Thoracic aorta (tissue), 2 donors: ENCODE results near the gene MT1A. TPM values are rescaled to one million over a fixed set of nuclear protein-coding genes. Genes with fewer than 3 reads are reported as not detected.
"Not testable (repeated sequence)": the region's sequence is repeated elsewhere in the genome, so short reads cannot be mapped to it uniquely, and the experiment has no call there.

ENCODE experiments used
- ATAC-seq: fragments of 150-250 bp; one replicate; pipeline ENCODE4 v1.8.0; 2017; ENCODE audit warnings: low read depth; ENCODE audit not compliant: insufficient number of reproducible peaks, low FRiP score
- DNase-seq: peaks from one replicate; pipeline ENCODE4 v3.0.0-alpha.2; 2020; ENCODE audit warnings: low spot score
- H3K27ac ChIP-seq, 2 donors: fragments of 200-600 bp; sonication (generic); 1 replicate in 1 of 2; 2 replicates in 1 of 2; pipeline ENCODE4 v1.5.1; 2016; ENCODE audit warnings: mild to moderate bottlenecking in 2 of 2, moderate library complexity in 2 of 2
- H3K27me3 ChIP-seq: fragments of 200-600 bp; sonication (generic); replicated peaks from 2 replicates; pipeline ENCODE4 v1.6.0; 2016; ENCODE audit warnings: mild to moderate bottlenecking; ENCODE audit not compliant: insufficient read depth
- H3K36me3 ChIP-seq: fragments of 200-600 bp; sonication (generic); one replicate; pipeline ENCODE4 v1.5.1; 2016
- H3K4me1 ChIP-seq, 2 donors: fragments of 200-600 bp; sonication (generic); 1 replicate in 1 of 2; 2 replicates in 1 of 2; pipeline versions ENCODE4 v1.5.1 to v1.6.0; 2016; ENCODE audit warnings: low read depth in 2 of 2, mild to moderate bottlenecking in 1 of 2; ENCODE audit not compliant: control insufficient read depth in 1 of 2
- H3K4me3 ChIP-seq: fragments of 200-600 bp; sonication (generic); 2 replicates; pipeline ENCODE4 v1.5.1; 2016; ENCODE audit warnings: mild to moderate bottlenecking
- H3K9me3 ChIP-seq: fragments of 200-600 bp; sonication (generic); 2 replicates; pipeline ENCODE4 v1.5.1; 2016
- total RNA-seq, 2 donors: library from RNA; depleted of rRNA; stranded (reverse); fragments of >200 nt; gene quantifications; one replicate each; pipeline versions ENCODE4 v1.1.0 to v1.2.3, GENCODE V29; 2016
- TF ChIP-seq, protein P1 (sequence below): fragments of 200-600 bp; sonication (generic); IDR thresholded peaks from one replicate; pipeline ENCODE4 v1.5.1; 2019; ENCODE audit warnings: antibody characterized with exemption

MT1A gene
- total RNA-seq, 2 donors from 2014 or later = 6.5 to 168 TPM

DNA sequence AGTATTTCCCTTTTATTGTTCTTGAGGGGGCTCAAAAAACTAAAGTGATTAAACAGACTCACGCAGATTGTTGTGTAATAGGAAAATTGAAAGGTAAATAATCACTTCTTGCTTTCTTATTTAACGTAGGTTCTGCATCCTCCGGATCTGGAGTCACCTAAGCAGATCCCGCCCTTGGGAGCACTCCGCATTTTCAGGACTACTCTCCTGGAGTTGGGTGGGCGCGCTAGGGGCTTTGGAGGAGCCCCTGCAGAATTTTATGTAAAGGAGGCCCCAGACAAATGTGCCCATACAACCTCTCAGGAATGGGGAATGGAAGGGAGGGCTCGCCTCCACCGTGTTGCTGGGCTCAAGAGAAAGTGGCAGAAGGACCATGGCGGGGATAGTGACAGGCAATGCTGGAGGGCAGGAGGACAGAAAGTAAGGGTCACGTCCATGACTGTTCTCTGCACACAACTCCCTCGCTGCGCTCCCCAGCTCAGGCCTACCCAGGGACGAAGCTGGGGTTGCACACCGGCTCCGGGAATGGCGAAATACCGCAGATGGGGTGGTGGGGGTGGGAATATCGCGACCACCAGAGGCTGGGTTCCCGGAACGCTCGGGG lies 21.8 kb upstream of the MT1A start:
- H3K27me3 ChIP-seq = no peaks in the 10 kb centered on the region
- H3K4me3 ChIP-seq = peak overlapping the region; percentile 62
- TF ChIP-seq, protein P1, sequence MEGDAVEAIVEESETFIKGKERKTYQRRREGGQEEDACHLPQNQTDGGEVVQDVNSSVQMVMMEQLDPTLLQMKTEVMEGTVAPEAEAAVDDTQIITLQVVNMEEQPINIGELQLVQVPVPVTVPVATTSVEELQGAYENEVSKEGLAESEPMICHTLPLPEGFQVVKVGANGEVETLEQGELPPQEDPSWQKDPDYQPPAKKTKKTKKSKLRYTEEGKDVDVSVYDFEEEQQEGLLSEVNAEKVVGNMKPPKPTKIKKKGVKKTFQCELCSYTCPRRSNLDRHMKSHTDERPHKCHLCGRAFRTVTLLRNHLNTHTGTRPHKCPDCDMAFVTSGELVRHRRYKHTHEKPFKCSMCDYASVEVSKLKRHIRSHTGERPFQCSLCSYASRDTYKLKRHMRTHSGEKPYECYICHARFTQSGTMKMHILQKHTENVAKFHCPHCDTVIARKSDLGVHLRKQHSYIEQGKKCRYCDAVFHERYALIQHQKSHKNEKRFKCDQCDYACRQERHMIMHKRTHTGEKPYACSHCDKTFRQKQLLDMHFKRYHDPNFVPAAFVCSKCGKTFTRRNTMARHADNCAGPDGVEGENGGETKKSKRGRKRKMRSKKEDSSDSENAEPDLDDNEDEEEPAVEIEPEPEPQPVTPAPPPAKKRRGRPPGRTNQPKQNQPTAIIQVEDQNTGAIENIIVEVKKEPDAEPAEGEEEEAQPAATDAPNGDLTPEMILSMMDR = no peak
- ATAC-seq = no peak
- H3K36me3 ChIP-seq = no peaks in the 10 kb centered on the region
- DNase-seq = no peak
- H3K4me1 ChIP-seq = peaks cover 4 to 22% of the 10 kb centered on the region in 2 donors
- H3K27ac ChIP-seq = no peak overlapping the region
- no peaks in the 10 kb centered on the region for H3K9me3 ChIP-seq

DNA sequence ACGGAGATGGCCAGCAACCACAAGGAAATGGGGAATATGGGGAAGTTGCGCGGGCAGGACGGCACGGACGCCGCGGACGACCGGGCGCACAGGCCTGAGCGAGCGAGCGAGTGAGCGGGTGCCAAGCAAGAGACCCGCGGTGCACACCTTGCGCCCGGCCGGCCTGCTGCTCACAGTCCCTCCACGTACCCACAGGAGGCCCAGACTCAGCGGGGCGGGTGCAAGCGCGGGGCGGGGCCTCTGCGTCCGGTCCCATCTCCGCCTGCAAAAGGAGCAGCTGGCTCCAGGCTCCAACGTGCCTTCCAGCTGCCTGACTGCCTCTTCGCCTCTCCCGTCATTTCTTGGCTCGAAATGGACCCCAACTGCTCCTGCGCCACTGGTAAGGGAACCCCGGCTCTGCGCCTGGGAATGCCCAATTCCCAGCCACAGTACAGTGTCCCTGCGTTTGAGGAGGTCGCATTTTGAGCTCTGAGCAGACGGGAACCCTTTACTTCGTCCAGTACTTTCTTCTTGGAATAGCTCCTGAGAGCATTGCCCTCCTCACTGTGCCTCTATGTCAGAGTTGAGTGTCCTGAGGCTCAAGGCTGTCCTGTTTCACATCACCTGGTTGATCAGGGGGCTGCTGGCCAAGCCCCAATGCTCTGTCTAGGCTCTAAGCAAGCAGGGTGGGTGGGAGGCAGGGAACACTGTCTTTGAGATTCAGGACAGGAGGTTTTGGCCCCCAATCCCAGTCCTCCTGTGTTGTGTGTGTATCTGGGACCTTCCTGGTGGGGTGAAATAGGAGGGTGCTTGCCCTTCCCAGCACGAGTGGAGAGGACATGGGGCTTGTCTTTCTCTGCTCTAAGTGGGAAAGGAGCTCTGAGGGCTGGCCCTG lies 21.0 kb upstream of the MT1A start:
- Histone ChIP-seq H3K27me3 (no peaks in the 10 kb centered on the region), H3K4me1 (peaks cover 4 to 14% of the 10 kb centered on the region in 2 donors), H3K27ac (peak overlapping the region; percentile 34 to 60), H3K4me3 (peak overlapping the region; percentile 62), H3K36me3 (no peaks in the 10 kb centered on the region), H3K9me3 (no peaks in the 10 kb centered on the region)
- ATAC-seq (peak; percentile 54), DNase-seq (no peak)
- TF ChIP-seq, protein P1 = peak; percentile 19

DNA sequence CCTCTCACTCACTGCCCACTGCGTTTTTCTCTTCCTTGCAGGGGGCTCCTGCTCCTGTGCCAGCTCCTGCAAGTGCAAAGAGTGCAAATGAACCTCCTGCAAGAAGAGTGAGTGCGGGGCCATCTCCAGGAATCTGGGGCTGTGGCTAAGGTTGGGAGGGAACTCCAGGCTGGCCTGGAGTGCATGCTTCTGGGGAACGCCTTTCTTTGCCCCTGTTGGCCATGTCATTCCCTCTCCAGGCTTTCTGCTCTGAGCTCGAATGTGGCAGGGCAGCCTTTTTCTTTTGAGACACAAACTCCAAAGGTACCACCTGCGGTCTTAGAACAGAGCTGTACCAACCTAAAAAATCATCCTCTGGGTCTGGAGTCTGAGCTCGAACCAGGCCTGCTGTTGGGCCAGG lies 20.3 kb upstream of the MT1A start:
- Histone ChIP-seq H3K4me1 (peaks cover 4 to 14% of the 10 kb centered on the region in 2 donors), H3K36me3 (no peaks in the 10 kb centered on the region), H3K27me3 (no peaks in the 10 kb centered on the region), H3K9me3 (no peaks in the 10 kb centered on the region), H3K4me3 (no peak overlapping the region), H3K27ac (no peak overlapping the region)
- TF ChIP-seq, protein P1 = no peak
- ATAC-seq = no peak
- DNase-seq = no peak

DNA sequence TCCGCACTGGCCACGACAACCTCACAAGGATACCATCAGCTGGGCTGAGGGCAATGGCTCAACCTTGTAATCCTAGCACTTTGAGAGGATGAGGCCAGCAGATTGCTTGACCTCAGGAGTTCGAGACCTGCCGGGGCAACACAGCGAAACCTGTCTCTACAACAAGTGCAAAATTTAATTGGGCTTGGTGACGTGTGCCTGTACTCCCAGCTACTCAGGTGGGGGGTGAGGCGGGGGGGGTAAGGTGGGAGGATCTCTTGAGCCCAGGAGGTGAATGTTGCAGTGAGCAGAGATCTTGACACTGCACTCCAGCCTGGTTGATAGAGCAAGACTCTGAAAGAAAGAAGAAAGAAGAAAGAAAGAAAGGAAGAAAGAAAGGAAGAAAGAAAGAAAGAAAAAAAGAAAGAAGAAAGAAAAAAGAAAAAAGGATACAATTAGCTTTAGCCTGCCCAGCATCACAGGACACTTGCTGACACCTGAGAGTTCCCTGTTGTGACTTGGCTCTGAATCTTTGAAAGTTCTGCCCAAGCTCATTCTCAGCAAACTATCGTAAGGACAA lies 18.0 kb upstream of the MT1A start:
- no peaks in the 10 kb centered on the region for H3K36me3 ChIP-seq
- no peak for DNase-seq
- TF ChIP-seq, protein P1 = no peak

DNA sequence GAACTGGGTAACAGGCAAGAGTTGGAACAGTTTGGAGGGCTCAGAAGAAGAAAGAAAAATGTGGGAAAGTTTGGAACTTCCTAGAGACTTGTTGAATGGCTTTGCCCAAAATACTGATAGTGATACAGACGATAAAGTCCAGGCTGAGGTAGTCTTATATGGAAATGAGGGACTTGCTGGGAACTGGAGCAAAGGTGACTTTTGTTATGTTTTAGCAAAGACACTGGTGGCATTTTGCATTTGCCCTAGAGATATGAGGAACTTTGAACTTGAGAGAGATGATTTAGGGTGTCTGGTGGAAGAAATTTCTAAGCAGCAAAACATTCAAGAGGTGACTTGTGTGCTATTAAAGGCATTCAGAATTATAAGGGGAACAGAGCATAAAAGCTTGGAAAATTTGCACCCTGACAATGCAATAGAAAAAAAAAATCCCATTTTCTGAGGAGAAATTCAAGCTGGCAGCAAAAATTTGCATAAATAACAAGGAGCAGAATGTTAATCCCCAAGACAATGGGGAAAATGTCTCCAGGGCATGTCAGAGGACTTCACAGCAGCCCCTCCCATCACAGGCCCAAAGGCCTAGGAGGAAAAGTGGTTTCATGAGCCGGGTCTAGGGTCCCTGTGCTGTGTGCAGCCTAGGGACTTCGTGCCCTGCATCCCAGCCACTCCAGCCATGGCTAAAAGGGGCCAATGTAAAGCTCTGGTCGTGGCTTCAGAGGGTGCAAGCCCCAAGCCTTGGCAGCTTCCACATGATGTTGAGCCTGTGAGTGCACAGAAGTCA lies 16.6 kb upstream of the MT1A start:
- ATAC-seq, H3K27ac ChIP-seq, H3K4me3 ChIP-seq, H3K9me3 ChIP-seq, DNase-seq, H3K27me3 ChIP-seq, H3K36me3 ChIP-seq: not testable (repeated sequence)
- H3K4me1 ChIP-seq = peaks cover 4 to 14% of the 10 kb centered on the region in 2 donors

More for the DNA sequence above, 18.0 kb upstream of the MT1A start:
- Histone ChIP-seq H3K27me3 (no peaks in the 10 kb centered on the region), H3K4me3 (no peak overlapping the region), H3K27ac (no peak overlapping the region), H3K9me3 (no peaks in the 10 kb centered on the region), H3K4me1 (peaks cover 4 to 14% of the 10 kb centered on the region in 2 donors)
- ATAC-seq = no peak

DNA sequence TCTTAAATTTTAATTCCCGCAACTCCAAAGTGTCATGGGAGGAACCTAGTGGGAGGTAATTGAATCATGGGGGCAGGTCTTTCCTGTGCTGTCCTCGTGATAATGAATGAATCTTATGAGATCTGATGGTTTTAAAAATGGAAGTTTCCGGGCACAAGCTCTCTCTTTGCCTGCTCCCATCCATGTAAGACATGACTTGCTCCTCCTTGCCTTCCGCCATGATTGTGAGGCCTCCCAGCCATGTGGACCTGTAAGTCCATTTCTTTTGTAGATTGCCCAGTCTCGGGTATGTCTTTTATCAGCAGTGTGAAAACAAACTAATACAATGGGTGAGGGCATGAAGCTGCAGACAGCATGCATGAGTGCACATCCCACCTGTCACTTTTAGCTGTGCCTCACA lies 15.3 kb upstream of the MT1A start:
- H3K36me3 ChIP-seq, H3K9me3 ChIP-seq, H3K27ac ChIP-seq, ATAC-seq, H3K4me3 ChIP-seq, H3K4me1 ChIP-seq, H3K27me3 ChIP-seq, DNase-seq: not testable (repeated sequence)
